ENCODE results near the gene FBN3.

DNA sequence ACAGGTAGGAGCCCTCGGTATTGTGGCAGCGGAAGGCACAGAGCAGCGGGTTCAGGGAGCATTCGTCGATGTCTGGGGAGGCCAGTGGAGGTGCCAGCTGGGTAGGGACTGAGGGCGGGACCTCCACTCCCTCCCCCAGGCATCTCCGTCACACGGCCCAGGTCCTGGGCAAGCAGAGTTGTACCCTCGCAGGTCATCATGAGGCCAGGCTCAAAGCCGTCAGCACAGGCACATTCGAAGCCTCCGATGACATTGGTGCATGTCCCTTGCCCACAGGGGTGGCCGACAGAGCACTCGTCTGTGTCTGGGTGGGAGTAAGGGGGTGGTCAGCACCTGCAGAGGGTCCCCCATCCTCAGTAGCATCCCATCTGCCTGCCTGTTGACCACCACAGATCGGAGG lies 61.5 kb downstream of the FBN3 start:
- TF ChIP-seq YY1 (IDR thresholded peaks at IDR 0.05; ENCODE audit: insufficient read depth, insufficient read length) (no peak), SUZ12 (IDR thresholded peaks at IDR 0.05; ENCODE audit: extremely low read depth, insufficient read depth, insufficient read length) (no peak)

Measured in NT2/D1 (cell line).